Type B pancreatic cell (in vitro differentiated cells): ENCODE measurements around the gene ZC3H7B. TPM values are rescaled to one million over a fixed set of nuclear protein-coding genes. Genes with fewer than 3 reads are reported as not detected.

ENCODE experiments used
- DNase-seq: peaks from one replicate; pipeline ENCODE4 v3.0.0; 2021; ENCODE audit warnings: mixed read lengths; ENCODE audit not compliant: unreplicated experiment; ENCODE audit errors: extremely low spot score
- H3K27ac Mint-ChIP-seq: 2 replicates; pipeline ENCODE4 v1.8.0; 2021; ENCODE audit warnings: mild to moderate bottlenecking, mixed read lengths
- H3K27me3 Mint-ChIP-seq: 2 replicates; pipeline ENCODE4 v1.8.0; 2021; ENCODE audit warnings: mixed read lengths
- H3K36me3 Mint-ChIP-seq: 2 replicates; pipeline ENCODE4 v1.8.0; 2021; ENCODE audit warnings: mixed read lengths
- H3K4me1 Mint-ChIP-seq: one replicate; pipeline ENCODE4 v1.8.0; 2021; ENCODE audit warnings: mixed read lengths; ENCODE audit not compliant: unreplicated experiment
- H3K4me3 Mint-ChIP-seq: 2 replicates; pipeline ENCODE4 v1.8.0; 2021; ENCODE audit warnings: mild to moderate bottlenecking, mixed read lengths
- H3K9me3 Mint-ChIP-seq: 2 replicates; pipeline ENCODE4 v1.8.0; 2021; ENCODE audit warnings: mixed read lengths
- CTCF ChIP-seq: fragments of 200-600 bp; sonication (generic); conservative IDR thresholded peaks from 2 replicates; pipeline ENCODE4 v1.5.0; 2021; ENCODE audit warnings: antibody characterized with exemption, mild to moderate bottlenecking
- total RNA-seq: library from RNA; stranded (reverse); gene quantifications from 2 replicates; pipeline ENCODE4 v1.2.1, GENCODE V29; 2021; ENCODE audit warnings: low replicate concordance

Gene ZC3H7B
- total RNA-seq, 1 donor from 2014 or later = 74.3 TPM

- no peaks in the 10 kb centered on the region for H3K27me3 Mint-ChIP-seq
- H3K36me3 Mint-ChIP-seq = peaks cover 5% of the 10 kb centered on the region
- DNase-seq = no peak
- no peak overlapping the region for H3K27ac Mint-ChIP-seq
- H3K4me1 Mint-ChIP-seq = no peaks in the 10 kb centered on the region
- no peak overlapping the region for H3K4me3 Mint-ChIP-seq
- TF ChIP-seq CTCF = no peak
- no peaks in the 10 kb centered on the region for H3K9me3 Mint-ChIP-seq
These were observed 36.9 kb upstream of the ZC3H7B start for GRCh38 chr22:41264408-41264941.

GRCh38 chr22:41267958-41268357 lies 33.4 kb upstream of the ZC3H7B start:
- TF ChIP-seq CTCF = no peak
- Mint-ChIP-seq H3K27ac (no peak overlapping the region), H3K4me3 (no peak overlapping the region), H3K4me1 (no peaks in the 10 kb centered on the region), H3K36me3 (peaks cover 11% of the 10 kb centered on the region), H3K27me3 (no peaks in the 10 kb centered on the region), H3K9me3 (no peaks in the 10 kb centered on the region)
- no peak for DNase-seq

GRCh38 chr22:41271787-41272186 lies 29.5 kb upstream of the ZC3H7B start:
- no peak for DNase-seq
- Mint-ChIP-seq H3K9me3 (no peaks in the 10 kb centered on the region), H3K4me1 (no peaks in the 10 kb centered on the region), H3K27ac (no peak overlapping the region), H3K4me3 (no peak overlapping the region), H3K27me3 (no peaks in the 10 kb centered on the region), H3K36me3 (peaks cover 16% of the 10 kb centered on the region)
- no peak for TF ChIP-seq CTCF

GRCh38 chr22:41273128-41273527 lies 28.2 kb upstream of the ZC3H7B start:
- DNase-seq = no peak
- Mint-ChIP-seq H3K27ac (no peak overlapping the region), H3K27me3 (no peaks in the 10 kb centered on the region), H3K4me3 (no peak overlapping the region), H3K4me1 (no peaks in the 10 kb centered on the region), H3K36me3 (peaks cover 25% of the 10 kb centered on the region), H3K9me3 (no peaks in the 10 kb centered on the region)
- no peak for TF ChIP-seq CTCF

- no peaks in the 10 kb centered on the region for H3K4me1 Mint-ChIP-seq
- peaks cover 25% of the 10 kb centered on the region for H3K36me3 Mint-ChIP-seq
- no peaks in the 10 kb centered on the region for H3K9me3 Mint-ChIP-seq
- no peak for DNase-seq
- H3K27me3 Mint-ChIP-seq = no peaks in the 10 kb centered on the region
- TF ChIP-seq CTCF = no peak
- no peak overlapping the region for H3K27ac Mint-ChIP-seq
- no peak overlapping the region for H3K4me3 Mint-ChIP-seq
These were observed 26.5 kb upstream of the ZC3H7B start for GRCh38 chr22:41274856-41275255.

- no peak for DNase-seq
- no peaks in the 10 kb centered on the region for H3K27me3 Mint-ChIP-seq
- H3K27ac Mint-ChIP-seq = peak overlapping the region; percentile 72
- H3K4me1 Mint-ChIP-seq = no peaks in the 10 kb centered on the region
- H3K9me3 Mint-ChIP-seq = no peaks in the 10 kb centered on the region
- no peak overlapping the region for H3K4me3 Mint-ChIP-seq
- TF ChIP-seq CTCF = no peak
- H3K36me3 Mint-ChIP-seq = peaks cover 21% of the 10 kb centered on the region
These were observed 21.3 kb upstream of the ZC3H7B start for GRCh38 chr22:41280065-41280464.
